ELF-1 (cell line): ENCODE data around the gene SVBP.

ENCODE experiments used
- DNase-seq: peaks from one replicate; pipeline ENCODE4 v3.0.0-alpha.2; 2016; ENCODE audit warnings: low read depth, low spot score

SVBP gene

GRCh38 chr1:42765269-42765668 lies 51.9 kb downstream of the SVBP start:
- no peak for DNase-seq

- DNase-seq: no peak
These were observed 54.9 kb downstream of the SVBP start for GRCh38 chr1:42762269-42762668.

- no peak for DNase-seq
These were observed 55.6 kb downstream of the SVBP start for GRCh38 chr1:42761567-42761966.

- peak; percentile 45 for DNase-seq
These were observed 58.1 kb downstream of the SVBP start for GRCh38 chr1:42759114-42759513.

- DNase-seq: no peak
These were observed 58.6 kb downstream of the SVBP start for GRCh38 chr1:42758641-42759040.

- DNase-seq: no peak
These were observed 59.3 kb downstream of the SVBP start for GRCh38 chr1:42757892-42758275.
